Vagina (tissue), 2 donors: Measurements from ENCODE around the gene ATF7. TPM values are rescaled to one million over a fixed set of nuclear protein-coding genes. Genes with fewer than 3 reads are reported as not detected.
A peak's percentile ranks its signal among the peaks of the same experiment; 100 is the strongest.
"Not testable (repeated sequence)": the region's sequence is repeated elsewhere in the genome, so short reads cannot be mapped to it uniquely, and the experiment has no call there.

Experiments
- DNase-seq, 2 donors: peaks; one replicate each; pipeline ENCODE4 v3.0.0-alpha.2; 2017; ENCODE audit errors: extremely low spot score in 2 of 2
- H3K27ac ChIP-seq: fragments of 200-600 bp; sonication (generic); one replicate; pipeline ENCODE4 v1.5.1; 2019
- H3K27me3 ChIP-seq: fragments of 200-600 bp; sonication (generic); one replicate; pipeline ENCODE4 v1.5.1; 2019
- H3K36me3 ChIP-seq, 2 donors: fragments of 200-600 bp; sonication (generic); one replicate each; pipeline ENCODE4 v1.5.1; 2017 to 2019
- H3K4me1 ChIP-seq: fragments of 200-600 bp; sonication (generic); one replicate; pipeline ENCODE4 v1.5.1; 2019
- H3K4me3 ChIP-seq, 2 donors: fragments of 200-600 bp; sonication (generic); 1 replicate in 1 of 2; 2 replicates in 1 of 2; pipeline ENCODE4 v1.5.1; 2016 to 2019
- H3K9me3 ChIP-seq: fragments of 200-600 bp; sonication (generic); one replicate; pipeline ENCODE4 v1.5.1; 2019
- POLR2A ChIP-seq, 2 donors: fragments of 450-650 bp; IDR thresholded peaks; one replicate each; pipeline ENCODE4 v1.6.1; 2017; ENCODE audit warnings: antibody characterized with exemption in 2 of 2, mild to moderate bottlenecking in 2 of 2, moderate library complexity in 2 of 2
- POLR2AphosphoS5 ChIP-seq, 2 donors: sonication (generic); formaldehyde crosslinking; IDR thresholded peaks; one replicate each; pipeline ENCODE4 v1.9.0; 2017; ENCODE audit warnings: antibody characterized with exemption in 2 of 2, mild to moderate bottlenecking in 2 of 2, low read depth in 1 of 2; ENCODE audit not compliant: insufficient read depth in 1 of 2
- intact Hi-C: fragments of 100-400 bp; cut with DNase I; formaldehyde crosslinking; loops from one replicate; pipeline ENCODE4 v1.15.1; 2023
- total RNA-seq: library from RNA; depleted of rRNA; stranded (reverse); fragments of >200 nt; gene quantifications from one replicate; pipeline ENCODE4 v1.2.3, GENCODE V29; 2016
- TF ChIP-seq, protein P1 (sequence below), 3 experiments: fragments of 450-650 bp in 2 of 3; fragments of 200-600 bp in 1 of 3; sonication (generic) in 1 of 3; IDR thresholded peaks; one replicate each; pipeline ENCODE4 v1.5.1; 2017 to 2019; ENCODE audit warnings: antibody characterized with exemption in 3 of 3, mild to moderate bottlenecking in 2 of 3, moderate library complexity in 2 of 3

ATF7 gene
- total RNA-seq, 1 donor from 2014 or later: 34.9 TPM

GRCh38 chr12:53568809-53569557, 57.2 kb downstream of the ATF7 start:
- Histone ChIP-seq H3K4me3 (no peak overlapping the region), H3K27ac (no peak overlapping the region), H3K36me3 (no peaks in the 10 kb centered on the region), H3K9me3 (no peaks in the 10 kb centered on the region), H3K4me1 (peaks cover 17% of the 10 kb centered on the region), H3K27me3 (no peaks in the 10 kb centered on the region)
- no peak for TF ChIP-seq POLR2AphosphoS5 (IDR thresholded peaks at IDR 0.05; ENCODE audit: insufficient read depth in 1 of 2, low read depth in 1 of 2)
- no peak for DNase-seq
- intact Hi-C loops: no loop called here

DNA sequence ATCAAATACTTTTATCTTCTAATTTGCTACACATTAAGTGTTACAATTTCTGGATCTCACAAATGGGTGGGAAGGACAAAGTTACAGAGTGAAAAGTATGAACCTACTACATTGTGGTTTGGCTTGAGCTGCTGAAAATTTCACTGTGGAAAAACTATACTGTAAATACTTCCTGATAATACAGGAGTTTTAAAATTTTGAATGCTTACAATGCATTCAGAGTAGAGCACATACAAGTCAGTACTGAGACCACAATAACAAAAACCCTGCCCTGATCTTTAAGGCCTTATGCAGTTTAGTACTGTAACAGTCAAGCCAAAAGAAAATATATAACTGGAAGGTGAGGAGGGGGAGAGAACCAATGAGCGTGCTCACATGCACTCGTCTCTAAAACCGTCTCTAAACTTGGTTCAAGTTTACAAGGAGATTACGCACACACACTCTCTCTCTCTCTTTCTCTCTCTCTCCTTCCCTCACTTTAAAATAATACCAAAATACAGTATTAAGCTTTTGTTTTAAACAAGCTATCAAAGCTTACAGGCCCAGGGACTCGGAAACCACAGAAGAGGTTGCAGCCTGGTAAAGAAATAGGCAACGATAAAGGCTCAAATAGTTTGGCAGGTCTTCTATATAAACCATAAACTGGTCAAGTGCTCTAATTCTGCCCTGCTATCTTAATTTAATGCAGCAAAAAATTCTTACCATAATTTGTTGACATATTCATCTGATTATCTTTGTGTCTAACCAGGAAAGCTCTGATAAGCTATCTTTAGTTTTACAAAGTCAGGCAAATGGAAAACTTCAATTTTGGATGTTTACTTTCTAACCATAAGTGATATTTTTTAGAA, 58.0 kb downstream of the ATF7 start:
- no peaks in the 10 kb centered on the region for H3K27me3 ChIP-seq
- no peaks in the 10 kb centered on the region for H3K9me3 ChIP-seq
- no peaks in the 10 kb centered on the region for H3K36me3 ChIP-seq
- H3K4me1 ChIP-seq: peaks cover 23% of the 10 kb centered on the region
- intact Hi-C loops: no loop called here
- no peak overlapping the region for H3K4me3 ChIP-seq
- TF ChIP-seq, protein P1, sequence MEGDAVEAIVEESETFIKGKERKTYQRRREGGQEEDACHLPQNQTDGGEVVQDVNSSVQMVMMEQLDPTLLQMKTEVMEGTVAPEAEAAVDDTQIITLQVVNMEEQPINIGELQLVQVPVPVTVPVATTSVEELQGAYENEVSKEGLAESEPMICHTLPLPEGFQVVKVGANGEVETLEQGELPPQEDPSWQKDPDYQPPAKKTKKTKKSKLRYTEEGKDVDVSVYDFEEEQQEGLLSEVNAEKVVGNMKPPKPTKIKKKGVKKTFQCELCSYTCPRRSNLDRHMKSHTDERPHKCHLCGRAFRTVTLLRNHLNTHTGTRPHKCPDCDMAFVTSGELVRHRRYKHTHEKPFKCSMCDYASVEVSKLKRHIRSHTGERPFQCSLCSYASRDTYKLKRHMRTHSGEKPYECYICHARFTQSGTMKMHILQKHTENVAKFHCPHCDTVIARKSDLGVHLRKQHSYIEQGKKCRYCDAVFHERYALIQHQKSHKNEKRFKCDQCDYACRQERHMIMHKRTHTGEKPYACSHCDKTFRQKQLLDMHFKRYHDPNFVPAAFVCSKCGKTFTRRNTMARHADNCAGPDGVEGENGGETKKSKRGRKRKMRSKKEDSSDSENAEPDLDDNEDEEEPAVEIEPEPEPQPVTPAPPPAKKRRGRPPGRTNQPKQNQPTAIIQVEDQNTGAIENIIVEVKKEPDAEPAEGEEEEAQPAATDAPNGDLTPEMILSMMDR (IDR thresholded peaks at IDR 0.05): no peak
- TF ChIP-seq POLR2A (IDR thresholded peaks at IDR 0.05) (no peak), POLR2AphosphoS5 (IDR thresholded peaks at IDR 0.05; ENCODE audit: insufficient read depth in 1 of 2, low read depth in 1 of 2) (no peak)
- no peak for DNase-seq
- H3K27ac ChIP-seq: no peak overlapping the region

GRCh38 chr12:53565376-53565775, 60.8 kb downstream of the ATF7 start:
- H3K4me3 ChIP-seq, H3K9me3 ChIP-seq, H3K36me3 ChIP-seq, H3K27ac ChIP-seq, DNase-seq, H3K27me3 ChIP-seq, intact Hi-C loops: not testable (repeated sequence)
- H3K4me1 ChIP-seq: peaks cover 44% of the 10 kb centered on the region

- Histone ChIP-seq H3K9me3 (no peaks in the 10 kb centered on the region), H3K4me1 (peaks cover 44% of the 10 kb centered on the region), H3K27ac (no peak overlapping the region), H3K4me3 (no peak overlapping the region), H3K36me3 (no peaks in the 10 kb centered on the region), H3K27me3 (no peaks in the 10 kb centered on the region)
- intact Hi-C loops: no loop called here
- TF ChIP-seq, protein P1 (IDR thresholded peaks at IDR 0.05): no peak
- no peak for TF ChIP-seq POLR2A (IDR thresholded peaks at IDR 0.05)
- TF ChIP-seq POLR2AphosphoS5 (IDR thresholded peaks at IDR 0.05; ENCODE audit: insufficient read depth in 1 of 2, low read depth in 1 of 2): peak in 1 of 2 donors; percentile 87
- DNase-seq: no peak
Measured at GRCh38 chr12:53564941-53565340, 61.2 kb downstream of the ATF7 start.

- H3K4me3 ChIP-seq: no peak overlapping the region
- intact Hi-C loops: no loop called here
- peaks cover 44% of the 10 kb centered on the region for H3K4me1 ChIP-seq
- no peak for DNase-seq
- H3K27me3 ChIP-seq: no peaks in the 10 kb centered on the region
- H3K36me3 ChIP-seq: no peaks in the 10 kb centered on the region
- H3K9me3 ChIP-seq: no peaks in the 10 kb centered on the region
- TF ChIP-seq POLR2AphosphoS5 (IDR thresholded peaks at IDR 0.05; ENCODE audit: insufficient read depth in 1 of 2, low read depth in 1 of 2) (no peak), POLR2A (IDR thresholded peaks at IDR 0.05) (no peak)
- TF ChIP-seq, protein P1 (IDR thresholded peaks at IDR 0.05): no peak
- H3K27ac ChIP-seq: no peak overlapping the region
Measured at GRCh38 chr12:53564278-53564677, 61.9 kb downstream of the ATF7 start.
